Endothelial cell (in vitro differentiated cells): Measurements from ENCODE around the gene CRMP1. TPM values are rescaled to one million over a fixed set of nuclear protein-coding genes. Genes with fewer than 3 reads are reported as not detected.

Experiments used
- DNase-seq: peaks from one replicate; pipeline ENCODE4 v3.0.0; 2021; ENCODE audit warnings: low spot score
- H3K27ac Mint-ChIP-seq: one replicate; pipeline ENCODE4 v1.8.0; 2021; ENCODE audit warnings: mixed read lengths, inconsistent platforms; ENCODE audit not compliant: unreplicated experiment
- H3K27me3 Mint-ChIP-seq: one replicate; pipeline ENCODE4 v1.8.0; 2021; ENCODE audit warnings: mild to moderate bottlenecking, moderate library complexity, mixed read lengths, inconsistent platforms; ENCODE audit not compliant: unreplicated experiment
- H3K36me3 Mint-ChIP-seq: one replicate; pipeline ENCODE4 v1.8.0; 2021; ENCODE audit warnings: mild to moderate bottlenecking, low read depth, mixed read lengths, inconsistent platforms; ENCODE audit not compliant: unreplicated experiment
- H3K4me1 Mint-ChIP-seq: one replicate; pipeline ENCODE4 v1.8.0; 2021; ENCODE audit warnings: mild to moderate bottlenecking, mixed read lengths, inconsistent platforms; ENCODE audit not compliant: unreplicated experiment
- H3K4me3 Mint-ChIP-seq: one replicate; pipeline ENCODE4 v1.8.0; 2021; ENCODE audit warnings: mild to moderate bottlenecking, mixed read lengths, inconsistent platforms; ENCODE audit not compliant: unreplicated experiment
- H3K9me3 Mint-ChIP-seq: one replicate; pipeline ENCODE4 v1.8.0; 2021; ENCODE audit warnings: mixed read lengths, inconsistent platforms; ENCODE audit not compliant: unreplicated experiment
- total RNA-seq: library from RNA; stranded (reverse); fragmentation: NEBNext Ultra II Directional; extraction: Animal tissue kit (Norgen Biotek cat#: 25700); gene quantifications from one replicate; pipeline ENCODE4 v1.2.1, GENCODE V29; 2021; ENCODE audit not compliant: unreplicated experiment
- TF ChIP-seq, protein P1 (sequence below): fragments of 200-600 bp; sonication (generic); IDR thresholded peaks from one replicate; pipeline ENCODE4 v1.5.0; 2021; ENCODE audit warnings: antibody characterized with exemption; ENCODE audit not compliant: unreplicated experiment

The CRMP1 gene
- total RNA-seq, 1 donor from 2014 or later: 71.2 TPM

DNA sequence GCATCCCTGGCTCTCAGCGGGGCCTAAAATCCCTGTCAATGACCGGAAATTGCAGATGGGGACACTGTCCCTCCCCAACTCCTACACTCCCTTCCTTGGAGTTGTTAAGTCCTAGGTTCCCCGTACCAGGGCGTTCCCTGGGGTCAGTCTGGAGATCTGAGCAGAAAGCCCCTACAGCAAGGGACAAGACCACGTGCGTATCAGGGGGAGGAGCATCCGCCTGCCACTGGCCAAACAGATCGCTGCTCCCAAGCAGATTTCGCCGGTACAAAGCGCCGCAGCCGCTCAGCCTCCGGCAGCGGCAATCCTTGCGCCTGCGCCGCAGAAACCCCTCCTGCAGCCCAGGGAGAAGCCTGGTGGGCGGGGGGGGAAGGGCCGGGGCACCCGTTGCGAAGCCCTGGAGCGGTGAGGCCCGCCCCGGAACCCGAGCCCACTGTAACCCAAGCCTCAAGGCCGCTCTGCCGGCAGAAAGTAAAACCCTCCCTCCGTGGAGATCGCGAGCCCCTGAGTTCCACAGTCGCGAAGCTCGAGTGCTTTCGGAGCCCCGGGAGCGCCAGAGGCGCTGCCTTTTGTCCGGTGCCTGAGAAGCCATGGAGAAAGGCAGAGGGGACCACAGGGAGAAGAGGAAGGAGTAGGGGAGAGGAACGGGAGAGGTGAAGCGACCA is 2.7 kb downstream of the CRMP1 start:
- Mint-ChIP-seq H3K9me3 (no peaks in the 10 kb centered on the region), H3K27ac (no peak overlapping the region), H3K36me3 (peaks cover 12% of the 10 kb centered on the region), H3K4me1 (peaks cover 27% of the 10 kb centered on the region), H3K27me3 (peaks cover 30% of the 10 kb centered on the region), H3K4me3 (peak overlapping the region; percentile 78)
- TF ChIP-seq, protein P1, sequence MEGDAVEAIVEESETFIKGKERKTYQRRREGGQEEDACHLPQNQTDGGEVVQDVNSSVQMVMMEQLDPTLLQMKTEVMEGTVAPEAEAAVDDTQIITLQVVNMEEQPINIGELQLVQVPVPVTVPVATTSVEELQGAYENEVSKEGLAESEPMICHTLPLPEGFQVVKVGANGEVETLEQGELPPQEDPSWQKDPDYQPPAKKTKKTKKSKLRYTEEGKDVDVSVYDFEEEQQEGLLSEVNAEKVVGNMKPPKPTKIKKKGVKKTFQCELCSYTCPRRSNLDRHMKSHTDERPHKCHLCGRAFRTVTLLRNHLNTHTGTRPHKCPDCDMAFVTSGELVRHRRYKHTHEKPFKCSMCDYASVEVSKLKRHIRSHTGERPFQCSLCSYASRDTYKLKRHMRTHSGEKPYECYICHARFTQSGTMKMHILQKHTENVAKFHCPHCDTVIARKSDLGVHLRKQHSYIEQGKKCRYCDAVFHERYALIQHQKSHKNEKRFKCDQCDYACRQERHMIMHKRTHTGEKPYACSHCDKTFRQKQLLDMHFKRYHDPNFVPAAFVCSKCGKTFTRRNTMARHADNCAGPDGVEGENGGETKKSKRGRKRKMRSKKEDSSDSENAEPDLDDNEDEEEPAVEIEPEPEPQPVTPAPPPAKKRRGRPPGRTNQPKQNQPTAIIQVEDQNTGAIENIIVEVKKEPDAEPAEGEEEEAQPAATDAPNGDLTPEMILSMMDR: no peak
- DNase-seq: peak; percentile 71

DNA sequence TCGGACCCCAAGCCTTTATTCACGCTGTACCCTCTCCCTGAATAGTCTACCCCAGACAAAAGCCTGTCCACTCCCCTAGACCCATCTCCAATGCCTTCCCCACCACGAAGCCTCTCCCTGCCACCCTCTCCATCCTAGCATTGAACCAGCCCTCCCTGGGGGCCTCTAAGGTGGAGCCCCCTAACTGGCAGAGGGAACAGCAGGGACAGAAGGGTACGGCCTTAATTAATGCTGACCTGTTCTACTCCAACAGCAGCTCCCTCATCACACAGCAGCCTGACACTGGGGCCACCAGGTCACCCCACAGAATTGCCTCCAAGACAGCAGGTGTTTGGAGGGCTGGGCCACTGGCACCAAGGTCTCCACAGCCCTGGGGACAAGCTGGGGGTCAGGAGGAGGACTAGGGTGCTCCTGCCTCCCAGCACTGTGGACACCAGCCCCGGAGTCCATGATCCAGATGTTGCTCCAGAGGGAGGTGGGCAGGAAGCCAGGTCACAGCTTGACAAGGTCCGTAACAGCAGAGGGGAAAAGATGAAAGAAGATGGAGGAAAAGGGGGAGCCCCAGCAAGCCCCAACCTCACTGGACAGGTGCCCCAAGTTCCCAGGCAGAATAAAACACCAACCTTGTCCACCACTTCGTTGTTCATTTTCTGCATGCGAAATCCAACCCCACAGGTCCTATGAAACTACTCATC is 3.7 kb downstream of the CRMP1 start:
- Mint-ChIP-seq H3K4me1 (peaks cover 27% of the 10 kb centered on the region), H3K9me3 (no peaks in the 10 kb centered on the region), H3K27ac (peak overlapping the region; percentile 48), H3K4me3 (peak overlapping the region; percentile 89), H3K27me3 (peaks cover 29% of the 10 kb centered on the region), H3K36me3 (peaks cover 12% of the 10 kb centered on the region)
- TF ChIP-seq, protein P1: no peak
- DNase-seq: no peak

DNA sequence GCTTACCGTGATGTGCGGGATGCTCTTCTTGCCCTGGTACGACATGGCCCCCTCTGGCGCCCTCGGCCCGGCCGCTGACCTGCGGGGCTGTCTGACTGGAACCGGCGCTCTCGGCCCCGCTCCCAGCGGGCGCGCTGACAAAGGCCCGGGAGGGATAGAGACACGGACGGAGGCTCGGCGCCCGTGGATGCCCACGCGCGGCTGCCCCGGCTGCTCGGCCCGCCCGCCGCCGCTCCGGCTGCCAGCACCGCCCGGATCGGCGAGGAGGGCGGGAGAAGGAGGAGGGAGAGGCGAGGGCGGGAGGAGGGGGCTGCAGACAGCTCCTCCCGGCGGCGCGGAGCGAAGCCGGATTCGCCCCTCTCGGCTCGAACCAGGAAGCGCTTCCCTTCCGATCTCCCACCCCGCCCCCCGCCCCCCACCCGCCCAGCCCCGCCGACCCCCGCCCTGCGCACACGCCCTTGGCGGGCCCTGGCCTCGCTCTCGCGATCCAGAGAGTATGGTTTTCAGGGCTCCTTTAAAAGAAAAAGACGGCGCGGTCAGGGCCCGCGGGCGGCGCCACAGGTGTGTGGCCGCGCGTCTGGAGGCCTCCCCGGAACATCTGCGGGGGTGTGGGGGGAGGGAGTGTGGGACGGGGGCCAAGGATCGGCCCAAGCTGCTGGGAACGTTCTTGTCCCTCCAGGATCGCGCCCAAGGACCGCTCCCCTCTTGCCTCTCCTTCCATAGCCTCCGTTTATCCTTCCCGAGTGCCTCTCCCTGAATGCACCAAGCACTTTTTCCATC is 4.5 kb downstream of the CRMP1 start:
- peaks cover 25% of the 10 kb centered on the region for H3K4me1 Mint-ChIP-seq
- TF ChIP-seq, protein P1: no peak
- peak; percentile 53 for DNase-seq
- H3K4me3 Mint-ChIP-seq: peak overlapping the region; percentile 89
- H3K27ac Mint-ChIP-seq: peak overlapping the region; percentile 48
- H3K36me3 Mint-ChIP-seq: peaks cover 11% of the 10 kb centered on the region
- no peaks in the 10 kb centered on the region for H3K9me3 Mint-ChIP-seq
- H3K27me3 Mint-ChIP-seq: peaks cover 22% of the 10 kb centered on the region

DNA sequence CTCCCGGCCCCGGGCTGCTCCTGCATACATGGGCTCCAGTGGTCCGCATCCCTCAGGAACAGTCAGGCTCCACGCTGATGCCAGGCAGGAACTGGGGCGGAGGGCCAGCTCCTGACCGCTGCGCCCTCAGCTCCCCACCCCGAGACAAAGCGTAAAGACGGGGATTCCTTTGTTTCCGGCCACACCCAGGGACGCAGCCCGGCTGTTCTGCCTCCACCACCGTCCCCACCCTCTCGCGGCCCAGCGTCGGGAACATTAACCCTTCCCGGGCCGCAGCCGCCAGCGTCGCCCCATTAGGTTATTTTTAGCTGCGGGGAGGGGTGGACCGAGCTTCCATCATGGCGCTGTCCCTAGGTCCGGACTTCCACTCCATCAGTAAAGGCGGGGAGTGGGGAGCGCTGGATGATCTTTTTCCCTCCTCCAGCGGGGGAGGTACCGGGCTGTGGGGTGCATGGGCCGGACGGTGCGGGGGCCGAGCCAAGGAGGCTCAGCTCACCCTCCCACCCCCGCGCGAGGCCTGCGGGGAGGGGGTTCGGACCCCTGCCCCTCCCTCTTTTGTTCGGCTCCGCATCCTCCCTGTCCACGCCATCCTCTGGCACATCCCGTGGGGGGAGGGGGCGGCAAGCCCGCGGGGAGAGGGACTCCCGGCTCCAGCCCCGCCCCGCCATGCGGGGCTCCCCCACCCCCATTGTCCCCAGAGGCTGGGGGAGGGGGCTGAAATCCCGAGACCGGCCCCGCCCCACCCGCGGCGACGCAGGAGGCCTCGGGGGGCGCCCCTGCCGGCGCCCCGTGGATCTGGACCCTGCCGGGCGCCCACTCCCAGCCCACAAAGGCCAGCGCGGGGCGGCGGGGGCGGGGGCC is 5.3 kb downstream of the CRMP1 start:
- H3K27ac Mint-ChIP-seq: no peak overlapping the region
- TF ChIP-seq, protein P1: no peak
- H3K36me3 Mint-ChIP-seq: peaks cover 9% of the 10 kb centered on the region
- peak; percentile 44 for DNase-seq
- H3K4me3 Mint-ChIP-seq: peak overlapping the region; percentile 89
- no peaks in the 10 kb centered on the region for H3K9me3 Mint-ChIP-seq
- peaks cover 20% of the 10 kb centered on the region for H3K27me3 Mint-ChIP-seq
- peaks cover 23% of the 10 kb centered on the region for H3K4me1 Mint-ChIP-seq
